K562 (cell line): ENCODE results near the gene THADA. TPM values are rescaled to one million over a fixed set of nuclear protein-coding genes. Genes with fewer than 3 reads are reported as not detected.
A peak's percentile ranks its signal among the peaks of the same experiment; 100 is the strongest.

Experiments used
- ATAC-seq: fragments of 200-7000 bp; cut with Tn5 transposase; 3 replicates; pipeline ENCODE4 v1.9.1; 2020; ENCODE audit warnings: moderate library complexity
- BruUV-seq: library from RNA; stranded (reverse); fragments of 400-500 nt; replicated peaks from 2 replicates; lab custom pipeline; 2021; lab: Mats Ljungman, UMichigan
- CTCF ChIA-PET: fragments of 300-600 bp; formaldehyde crosslinking; extraction: SDS; loops from one replicate; lab custom pipeline; 2021; ENCODE audit warnings: low intra/inter-chr PET ratio; lab: Yijun Ruan, JAX
- POLR2A ChIA-PET: fragments of 300-600, 350-650 bp; sonication (Branson Sonifier 250); formaldehyde crosslinking; extraction: SDS; loops from one replicate; lab custom pipeline; 2021; ENCODE audit warnings: antibody characterized with exemption, inconsistent platforms; lab: Yijun Ruan, JAX
- DNase-seq, 4 experiments: peaks; one replicate each; pipeline versions ENCODE4 v3.0.0 to v3.0.0-alpha.2; 2011 to 2018; ENCODE audit warnings: low spot score in 3 of 4, mixed read lengths in 3 of 4; ENCODE audit errors: extremely low read depth in 1 of 4
- FAIRE-seq: peaks from 2 replicates; lab custom pipeline; 2011; peaks lifted over from hg19 to GRCh38; lab: Jason Lieb, UNC
- H2AFZ ChIP-seq: 2 replicates; pipeline ENCODE4 v1.6.0; 2011; ENCODE audit warnings: low read depth, low read length, control low read depth, inconsistent platforms
- H3K27ac ChIP-seq: fragments of 200-600 bp; 3 replicates; pipeline ENCODE4 v1.8.0; 2011; ENCODE audit warnings: low read depth, mild to moderate bottlenecking, control low read depth, inconsistent platforms, low read length, moderate library complexity, mixed read lengths; ENCODE audit errors: extremely low read depth
- H3K27me3 ChIP-seq, 2 experiments: fragments of 300-600 bp in 1 of 2; 2 replicates in 1 of 2; 3 replicates in 1 of 2; pipeline versions ENCODE4 v1.6.0 to v1.8.0; 2011; ENCODE audit warnings: inconsistent platforms in 2 of 2, low read length in 2 of 2, mild to moderate bottlenecking in 1 of 2, mixed read lengths in 1 of 2, moderate library complexity in 1 of 2; ENCODE audit not compliant: control insufficient read depth in 2 of 2, insufficient read depth in 2 of 2
- H3K36me3 ChIP-seq: fragments of 300-600 bp; 3 replicates; pipeline ENCODE4 v1.8.0; 2011; ENCODE audit warnings: mild to moderate bottlenecking, low read length, inconsistent platforms; ENCODE audit not compliant: control insufficient read depth, insufficient read depth
- H3K4me1 ChIP-seq, 2 experiments: fragments of 200-600 bp in 1 of 2; replicated peaks in 1 of 2; 2 replicates in 1 of 2; 3 replicates in 1 of 2; pipeline versions ENCODE4 v1.5.1 to v1.8.0; 2011; ENCODE audit warnings: inconsistent platforms in 2 of 2, low read length in 2 of 2, mild to moderate bottlenecking in 1 of 2, mixed read lengths in 1 of 2, moderate library complexity in 1 of 2; ENCODE audit not compliant: control insufficient read depth in 2 of 2, insufficient read depth in 2 of 2
- H3K4me2 ChIP-seq: 2 replicates; pipeline ENCODE4 v1.6.1; 2011; ENCODE audit warnings: low read length, control low read depth, inconsistent platforms, mixed read lengths; ENCODE audit not compliant: insufficient read depth
- H3K4me3 ChIP-seq: fragments of 200-600 bp; sonication (generic), shearing (Covaris generic); 2 replicates; pipeline ENCODE4 v1.5.1; 2016; ENCODE audit warnings: control low read depth, inconsistent platforms
- H3K79me2 ChIP-seq: fragments of 200-600 bp; 3 replicates; pipeline ENCODE4 v1.8.0; 2011; ENCODE audit warnings: low read length, inconsistent platforms; ENCODE audit not compliant: control insufficient read depth, insufficient read depth
- H3K9ac ChIP-seq, 2 experiments: 2 replicates each; pipeline versions ENCODE4 v1.6.0 to v1.6.1; 2011; ENCODE audit warnings: low read depth in 2 of 2, low read length in 2 of 2, control low read depth in 1 of 2, inconsistent platforms in 1 of 2, mild to moderate bottlenecking in 1 of 2, mixed read lengths in 1 of 2; ENCODE audit not compliant: insufficient read depth in 1 of 2
- H3K9me1 ChIP-seq: one replicate; pipeline ENCODE4 v1.6.0; 2011; ENCODE audit warnings: inconsistent platforms, mild to moderate bottlenecking, low read length, moderate library complexity; ENCODE audit not compliant: control insufficient read depth, insufficient read depth
- H3K9me3 ChIP-seq: replicated peaks from 2 replicates; pipeline ENCODE4 v1.5.1; 2011; ENCODE audit warnings: low read depth, low read length, inconsistent platforms; ENCODE audit not compliant: control insufficient read depth, insufficient read depth
- H4K20me1 ChIP-seq: replicated peaks from 2 replicates; pipeline ENCODE4 v1.6.1; 2011; ENCODE audit warnings: low read length, inconsistent platforms, mixed read lengths; ENCODE audit not compliant: control insufficient read depth, insufficient read depth
- BRF1 ChIP-seq: IDR thresholded peaks from 3 replicates; pipeline ENCODE4 v1.6.1; 2011; ENCODE audit warnings: borderline replicate concordance, mild to moderate bottlenecking; ENCODE audit not compliant: insufficient read length; ENCODE audit errors: extremely low read depth
- CBFA2T2 ChIP-seq: fragments of 450-650 bp; conservative IDR thresholded peaks from 2 replicates; pipeline ENCODE4 v1.6.1; 2017; ENCODE audit warnings: mild to moderate bottlenecking
- FOXJ2 ChIP-seq: fragments of 200-800 bp; sonication (Bioruptor generic); IDR thresholded peaks from 2 replicates; pipeline ENCODE4 v1.6.1; 2016; ENCODE audit warnings: missing genetic modification characterization, missing compliant biosample characterization
- GATA2 ChIP-seq: sonication (generic); formaldehyde crosslinking; IDR thresholded peaks from 2 replicates; pipeline ENCODE4 v1.4.0; 2020; ENCODE audit warnings: mild to moderate bottlenecking, missing genetic modification reagents
- JUNB ChIP-seq: fragments of 450-650 bp; formaldehyde crosslinking; conservative IDR thresholded peaks from 2 replicates; pipeline ENCODE4 v1.4.0; 2020; ENCODE audit warnings: mild to moderate bottlenecking
- SMARCA4 ChIP-seq: fragments of 450-650 bp; IDR thresholded peaks from 2 replicates; pipeline ENCODE4 v1.6.1; 2016
- THRAP3 ChIP-seq: fragments of 450-650 bp; IDR thresholded peaks from 2 replicates; pipeline ENCODE4 v1.6.1; 2016; ENCODE audit warnings: mild to moderate bottlenecking, inconsistent platforms, borderline replicate concordance
- ZNF146 ChIP-seq: IDR thresholded peaks from one replicate; pipeline ENCODE4 v1.6.1; 2018; ENCODE audit warnings: missing compliant biosample characterization; ENCODE audit not compliant: unreplicated experiment
- ZNF764 ChIP-seq: fragments of 250-450 bp; sonication (Bioruptor Pico); IDR thresholded peaks from 2 replicates; pipeline ENCODE4 v1.4.0; 2020; ENCODE audit warnings: low read depth, mild to moderate bottlenecking, moderate library complexity
- ZNF766 ChIP-seq: fragments of 200-800 bp; sonication (Bioruptor generic); conservative IDR thresholded peaks from 2 replicates; pipeline ENCODE4 v1.6.1; 2016; ENCODE audit warnings: missing genetic modification characterization, missing compliant biosample characterization
- WGBS: fragments of 100-300 bp; shearing (Covaris generic); methylation state at CpG from one replicate; pipeline ENCODE4 v1.1.6; 2016; ENCODE audit warnings: low coverage, mixed read lengths; ENCODE audit not compliant: insufficient coverage; ENCODE audit errors: missing lambda C conversion rate; 5-methylcytosine and 5-hydroxymethylcytosine counted together
- in situ Hi-C: fragments of 300-500 bp; cut with MboI; formaldehyde crosslinking; loops from 4 replicates; pipeline ENCODE4 v1.15.0; 2018; ENCODE audit warnings: inconsistent platforms, mixed read lengths
- intact Hi-C: fragments of 100-400 bp; cut with micrococcal nuclease; formaldehyde crosslinking; loops from 2 replicates; pipeline ENCODE4 v1.14.2; 2022
- polyA plus RNA-seq, 8 experiments: library from polyadenylated mRNA; depleted of rRNA in 4 of 8; stranded (reverse) in 5 of 8; unstranded in 3 of 8; fragments of >200 nt; fragmentation: Nextera tagmentation in 2 of 8; fragmentation: Illumina TruSeq in 1 of 8; extraction: Ambion mirVana in 2 of 8; extraction: Trizol in 1 of 8; gene quantifications; 2 replicates each; pipeline versions ENCODE4 v1.2.1 to v1.2.3, GENCODE V29; 2011 to 2014; ENCODE audit warnings: inconsistent platforms in 1 of 8, missing spikeins in 1 of 8
- total RNA-seq, 7 experiments: library from RNA; depleted of rRNA in 6 of 7; stranded (reverse); fragments of >200 nt in 6 of 7; fragmentation: Illumina TruSeq in 2 of 7; extraction: Trizol in 2 of 7; gene quantifications; 2 replicates each; pipeline versions ENCODE4 v1.2.1 to v1.2.3, GENCODE V29; 2011 to 2021; ENCODE audit warnings: low replicate concordance in 1 of 7
- TF ChIP-seq, protein P1 (sequence below): fragments of 250-450 bp; sonication (Bioruptor Pico); IDR thresholded peaks from 2 replicates; pipeline ENCODE4 v1.8.0; 2022; ENCODE audit warnings: inconsistent platforms, mild to moderate bottlenecking, moderate library complexity, borderline replicate concordance
- TF ChIP-seq, protein P2 (sequence below): fragments of 250-450 bp; sonication (Bioruptor Pico); IDR thresholded peaks from 2 replicates; pipeline ENCODE4 v1.8.0; 2021; ENCODE audit warnings: moderate library complexity, mild to moderate bottlenecking, inconsistent platforms
- TF ChIP-seq, protein P3 (sequence below): fragments of 450-650 bp; formaldehyde crosslinking; IDR thresholded peaks from 2 replicates; pipeline ENCODE4 v1.4.0; 2020; ENCODE audit warnings: mild to moderate bottlenecking, moderate library complexity
- TF ChIP-seq, protein P4 (sequence below): fragments of 450-650 bp; IDR thresholded peaks from 2 replicates; pipeline ENCODE4 v1.7.0; 2016; ENCODE audit warnings: borderline replicate concordance
- TF ChIP-seq, protein P5 (sequence below): fragments of 450-650 bp; formaldehyde crosslinking; IDR thresholded peaks from 2 replicates; pipeline ENCODE4 v1.4.0; 2020; ENCODE audit warnings: mild to moderate bottlenecking, moderate library complexity
- TF ChIP-seq, protein P6 (sequence below): fragments of 450-650 bp; formaldehyde crosslinking; conservative IDR thresholded peaks from 2 replicates; pipeline ENCODE4 v1.4.0; 2022; ENCODE audit warnings: mild to moderate bottlenecking, missing genetic modification characterization

The THADA gene
- total and polyA plus RNA-seq, 9 of the 15 experiments (the other 6 are each of a cell fraction or from before 2014, with no cell fraction given) = 17.8 to 34.7 (median 31.9) TPM

DNA sequence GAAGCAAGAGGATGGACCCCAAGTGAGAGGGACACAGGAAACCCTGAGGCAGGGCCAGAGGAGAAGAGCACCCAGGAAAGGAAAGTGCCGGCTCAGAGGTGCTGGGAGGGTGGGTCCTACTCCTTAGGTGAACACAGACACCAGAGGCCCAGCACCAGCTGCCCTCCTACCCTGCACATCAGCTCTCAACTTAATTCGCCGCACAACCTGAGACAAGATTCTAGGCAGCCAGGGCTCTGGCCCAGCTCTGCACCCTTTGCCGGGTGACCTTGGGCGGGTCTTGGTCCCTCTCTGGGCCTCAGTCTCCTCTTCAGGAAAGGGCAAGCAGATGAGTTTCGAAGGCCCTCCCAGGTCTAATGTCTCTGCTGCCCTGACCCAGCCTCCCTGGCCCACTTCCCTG lies 397.6 kb downstream of the THADA start:
- H3K79me2 ChIP-seq = no peaks in the 10 kb centered on the region
- no TSS peak for BruUV-seq
- no peak overlapping the region for H3K27ac ChIP-seq
- ChIA-PET CTCF (no interaction called here), POLR2A (no interaction called here)
- no peaks in the 10 kb centered on the region for H4K20me1 ChIP-seq
- peak overlapping the region in 1 of 2 experiments; percentile 73; a peak in 1 of 4 replicates for H3K9ac ChIP-seq
- H3K4me3 ChIP-seq = no peak overlapping the region
- 87% methylated on average over 6 of the region's 6 CpGs for WGBS
- intact Hi-C loops (no loop called here), in situ Hi-C loops (no loop called here)
- H3K4me2 ChIP-seq = no peak overlapping the region
- ATAC-seq (no peak), DNase-seq (no peak), FAIRE-seq (no peak)
- H3K4me1 ChIP-seq = peaks cover 31 to 48% of the 10 kb centered on the region in 2 experiments
- no peaks in the 10 kb centered on the region for H3K9me3 ChIP-seq
- H2AFZ ChIP-seq = no peak overlapping the region
- no peaks in the 10 kb centered on the region for H3K9me1 ChIP-seq
- no peaks in the 10 kb centered on the region for H3K27me3 ChIP-seq
- no peaks in the 10 kb centered on the region for H3K36me3 ChIP-seq
- TF ChIP-seq THRAP3 (no peak), ZNF766 (no peak), FOXJ2 (no peak), GATA2 (CRISPR knock-in tag) (no peak), ZNF764 (CRISPR knock-in tag) (no peak), SMARCA4 (no peak), CBFA2T2 (no peak), ZNF146 (CRISPR knock-in tag) (no peak), BRF1 (no peak), JUNB (CRISPR knock-in tag) (no peak)
- TF ChIP-seq, protein P1, sequence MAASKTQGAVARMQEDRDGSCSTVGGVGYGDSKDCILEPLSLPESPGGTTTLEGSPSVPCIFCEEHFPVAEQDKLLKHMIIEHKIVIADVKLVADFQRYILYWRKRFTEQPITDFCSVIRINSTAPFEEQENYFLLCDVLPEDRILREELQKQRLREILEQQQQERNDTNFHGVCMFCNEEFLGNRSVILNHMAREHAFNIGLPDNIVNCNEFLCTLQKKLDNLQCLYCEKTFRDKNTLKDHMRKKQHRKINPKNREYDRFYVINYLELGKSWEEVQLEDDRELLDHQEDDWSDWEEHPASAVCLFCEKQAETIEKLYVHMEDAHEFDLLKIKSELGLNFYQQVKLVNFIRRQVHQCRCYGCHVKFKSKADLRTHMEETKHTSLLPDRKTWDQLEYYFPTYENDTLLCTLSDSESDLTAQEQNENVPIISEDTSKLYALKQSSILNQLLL (CRISPR knock-in tag) = no peak
- TF ChIP-seq, protein P2, sequence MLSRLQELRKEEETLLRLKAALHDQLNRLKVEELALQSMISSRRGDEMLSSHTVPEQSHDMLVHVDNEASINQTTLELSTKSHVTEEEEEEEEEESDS = no peak
- TF ChIP-seq, protein P3, sequence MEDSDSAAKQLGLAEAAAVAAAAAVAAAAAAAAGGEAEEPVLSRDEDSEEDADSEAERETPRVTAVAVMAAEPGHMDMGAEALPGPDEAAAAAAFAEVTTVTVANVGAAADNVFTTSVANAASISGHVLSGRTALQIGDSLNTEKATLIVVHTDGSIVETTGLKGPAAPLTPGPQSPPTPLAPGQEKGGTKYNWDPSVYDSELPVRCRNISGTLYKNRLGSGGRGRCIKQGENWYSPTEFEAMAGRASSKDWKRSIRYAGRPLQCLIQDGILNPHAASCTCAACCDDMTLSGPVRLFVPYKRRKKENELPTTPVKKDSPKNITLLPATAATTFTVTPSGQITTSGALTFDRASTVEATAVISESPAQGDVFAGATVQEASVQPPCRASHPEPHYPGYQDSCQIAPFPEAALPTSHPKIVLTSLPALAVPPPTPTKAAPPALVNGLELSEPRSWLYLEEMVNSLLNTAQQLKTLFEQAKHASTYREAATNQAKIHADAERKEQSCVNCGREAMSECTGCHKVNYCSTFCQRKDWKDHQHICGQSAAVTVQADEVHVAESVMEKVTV (CRISPR knock-in tag) = no peak
- TF ChIP-seq, protein P4, sequence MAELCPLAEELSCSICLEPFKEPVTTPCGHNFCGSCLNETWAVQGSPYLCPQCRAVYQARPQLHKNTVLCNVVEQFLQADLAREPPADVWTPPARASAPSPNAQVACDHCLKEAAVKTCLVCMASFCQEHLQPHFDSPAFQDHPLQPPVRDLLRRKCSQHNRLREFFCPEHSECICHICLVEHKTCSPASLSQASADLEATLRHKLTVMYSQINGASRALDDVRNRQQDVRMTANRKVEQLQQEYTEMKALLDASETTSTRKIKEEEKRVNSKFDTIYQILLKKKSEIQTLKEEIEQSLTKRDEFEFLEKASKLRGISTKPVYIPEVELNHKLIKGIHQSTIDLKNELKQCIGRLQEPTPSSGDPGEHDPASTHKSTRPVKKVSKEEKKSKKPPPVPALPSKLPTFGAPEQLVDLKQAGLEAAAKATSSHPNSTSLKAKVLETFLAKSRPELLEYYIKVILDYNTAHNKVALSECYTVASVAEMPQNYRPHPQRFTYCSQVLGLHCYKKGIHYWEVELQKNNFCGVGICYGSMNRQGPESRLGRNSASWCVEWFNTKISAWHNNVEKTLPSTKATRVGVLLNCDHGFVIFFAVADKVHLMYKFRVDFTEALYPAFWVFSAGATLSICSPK = no peak
- TF ChIP-seq, protein P5, sequence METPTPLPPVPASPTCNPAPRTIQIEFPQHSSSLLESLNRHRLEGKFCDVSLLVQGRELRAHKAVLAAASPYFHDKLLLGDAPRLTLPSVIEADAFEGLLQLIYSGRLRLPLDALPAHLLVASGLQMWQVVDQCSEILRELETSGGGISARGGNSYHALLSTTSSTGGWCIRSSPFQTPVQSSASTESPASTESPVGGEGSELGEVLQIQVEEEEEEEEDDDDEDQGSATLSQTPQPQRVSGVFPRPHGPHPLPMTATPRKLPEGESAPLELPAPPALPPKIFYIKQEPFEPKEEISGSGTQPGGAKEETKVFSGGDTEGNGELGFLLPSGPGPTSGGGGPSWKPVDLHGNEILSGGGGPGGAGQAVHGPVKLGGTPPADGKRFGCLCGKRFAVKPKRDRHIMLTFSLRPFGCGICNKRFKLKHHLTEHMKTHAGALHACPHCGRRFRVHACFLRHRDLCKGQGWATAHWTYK (CRISPR knock-in tag) = no peak
- TF ChIP-seq, protein P6, sequence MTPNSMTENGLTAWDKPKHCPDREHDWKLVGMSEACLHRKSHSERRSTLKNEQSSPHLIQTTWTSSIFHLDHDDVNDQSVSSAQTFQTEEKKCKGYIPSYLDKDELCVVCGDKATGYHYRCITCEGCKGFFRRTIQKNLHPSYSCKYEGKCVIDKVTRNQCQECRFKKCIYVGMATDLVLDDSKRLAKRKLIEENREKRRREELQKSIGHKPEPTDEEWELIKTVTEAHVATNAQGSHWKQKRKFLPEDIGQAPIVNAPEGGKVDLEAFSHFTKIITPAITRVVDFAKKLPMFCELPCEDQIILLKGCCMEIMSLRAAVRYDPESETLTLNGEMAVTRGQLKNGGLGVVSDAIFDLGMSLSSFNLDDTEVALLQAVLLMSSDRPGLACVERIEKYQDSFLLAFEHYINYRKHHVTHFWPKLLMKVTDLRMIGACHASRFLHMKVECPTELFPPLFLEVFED (CRISPR knock-in tag) = no peak
